ENCODE data around the gene LSM8. TPM values are rescaled to one million over a fixed set of nuclear protein-coding genes. Genes with fewer than 3 reads are reported as not detected.

Gene LSM8
- 30.4 and 35.0 TPM in 2 replicates for total RNA-seq

DNA sequence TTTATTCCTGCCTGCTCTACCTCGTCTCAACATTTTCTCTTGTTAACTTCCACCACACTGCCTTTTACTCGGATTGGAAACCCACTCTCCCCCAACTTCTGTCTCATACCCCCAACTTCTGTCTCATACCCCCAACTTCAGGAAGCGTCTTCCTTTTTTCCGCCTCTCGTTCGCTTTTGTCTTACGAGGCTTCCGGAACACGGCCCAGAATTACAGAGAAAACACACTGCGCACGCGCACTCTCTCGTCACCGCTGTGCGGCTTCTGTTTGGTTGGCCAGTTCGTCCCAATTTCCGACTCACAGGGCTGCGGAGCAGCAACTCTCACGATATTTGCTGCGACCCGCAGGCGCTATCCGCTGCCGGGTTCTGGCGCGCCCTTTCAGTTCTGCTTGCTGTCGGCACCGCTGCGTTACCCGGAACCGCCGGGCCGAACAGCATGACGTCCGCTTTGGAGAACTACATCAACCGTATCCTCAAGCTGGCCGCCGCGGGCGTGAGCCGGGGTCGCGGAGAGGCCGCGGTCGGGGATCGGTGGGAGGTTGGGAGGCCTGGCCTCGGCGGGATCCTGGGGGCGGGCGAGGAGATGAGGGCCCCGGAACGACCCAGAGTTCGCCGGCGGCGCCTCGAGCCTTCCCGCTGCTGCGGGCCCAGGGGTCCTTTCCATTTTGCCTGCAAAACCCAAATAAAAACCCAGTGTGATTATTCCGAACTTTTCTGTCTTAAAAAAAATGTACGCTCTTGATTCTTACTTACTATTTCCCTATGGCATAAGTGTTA, at the start of gene LSM8:
Gene LSM8 (plus strand): TSS at position 379 of the 779 bp plus-strand sequence. CDS start 60 bp downstream, at position 439.

DNA sequence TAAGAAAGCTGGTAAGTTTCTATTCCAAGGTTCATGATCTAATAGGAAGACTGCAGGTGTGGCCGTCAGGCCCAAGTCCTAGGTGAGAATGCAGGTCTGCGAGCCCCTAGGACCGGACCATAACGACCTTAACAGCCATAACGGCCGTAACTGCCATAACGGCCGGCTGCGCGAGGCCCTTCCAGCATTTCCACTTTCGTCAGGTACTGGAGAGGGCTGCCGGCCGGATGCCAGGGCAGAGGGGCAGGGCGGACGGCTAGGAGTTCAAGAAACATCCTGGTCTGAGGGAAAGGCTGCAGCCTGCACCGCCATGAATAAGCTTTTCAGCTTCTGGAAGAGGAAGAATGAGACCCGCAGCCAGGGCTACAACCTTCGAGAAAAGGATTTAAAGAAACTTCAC, 40.6 kb downstream of the LSM8 start, which contains the start of gene ANKRD7:
Gene ANKRD7 (plus strand): TSS at position 184 of the 400 bp plus-strand sequence. CDS start 127 bp downstream, at position 311.

Other genes starting within 250 kb of the LSM8 start
- gene ANKRD7, start 40.5 kb downstream of the LSM8 start, total RNA-seq, result 0.19 and 0.26 TPM in 2 replicates